Measurements from ENCODE around the gene PPCDC.

Gene PPCDC

DNA sequence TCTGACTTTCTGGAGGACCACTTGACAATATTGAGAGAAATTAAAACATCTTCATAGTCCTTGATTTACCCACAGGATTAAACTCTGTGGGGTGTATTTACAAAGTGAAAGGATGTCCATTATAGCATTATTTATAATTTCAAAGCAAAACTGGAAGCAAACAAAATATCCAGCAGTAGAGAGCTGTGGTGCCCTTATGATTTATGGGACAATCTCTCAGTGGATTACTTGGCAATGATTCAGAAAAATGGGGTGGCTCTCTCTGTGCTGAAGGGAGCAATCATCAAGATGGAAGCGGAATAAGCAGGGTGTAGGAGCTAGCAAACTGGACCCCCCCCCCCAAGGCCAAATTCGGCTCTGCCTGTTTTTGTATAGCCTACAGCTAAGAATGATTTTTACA, 9.0 kb downstream of the PPCDC start:
- TF ChIP-seq, protein P1, sequence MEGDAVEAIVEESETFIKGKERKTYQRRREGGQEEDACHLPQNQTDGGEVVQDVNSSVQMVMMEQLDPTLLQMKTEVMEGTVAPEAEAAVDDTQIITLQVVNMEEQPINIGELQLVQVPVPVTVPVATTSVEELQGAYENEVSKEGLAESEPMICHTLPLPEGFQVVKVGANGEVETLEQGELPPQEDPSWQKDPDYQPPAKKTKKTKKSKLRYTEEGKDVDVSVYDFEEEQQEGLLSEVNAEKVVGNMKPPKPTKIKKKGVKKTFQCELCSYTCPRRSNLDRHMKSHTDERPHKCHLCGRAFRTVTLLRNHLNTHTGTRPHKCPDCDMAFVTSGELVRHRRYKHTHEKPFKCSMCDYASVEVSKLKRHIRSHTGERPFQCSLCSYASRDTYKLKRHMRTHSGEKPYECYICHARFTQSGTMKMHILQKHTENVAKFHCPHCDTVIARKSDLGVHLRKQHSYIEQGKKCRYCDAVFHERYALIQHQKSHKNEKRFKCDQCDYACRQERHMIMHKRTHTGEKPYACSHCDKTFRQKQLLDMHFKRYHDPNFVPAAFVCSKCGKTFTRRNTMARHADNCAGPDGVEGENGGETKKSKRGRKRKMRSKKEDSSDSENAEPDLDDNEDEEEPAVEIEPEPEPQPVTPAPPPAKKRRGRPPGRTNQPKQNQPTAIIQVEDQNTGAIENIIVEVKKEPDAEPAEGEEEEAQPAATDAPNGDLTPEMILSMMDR (conservative IDR thresholded peaks at IDR 0.05; ENCODE audit: low read length): no peak
- DNase-seq (ENCODE audit: low read depth): no peak
- no peak overlapping the region for H3K4me3 ChIP-seq (ENCODE audit: low read length)

DNA sequence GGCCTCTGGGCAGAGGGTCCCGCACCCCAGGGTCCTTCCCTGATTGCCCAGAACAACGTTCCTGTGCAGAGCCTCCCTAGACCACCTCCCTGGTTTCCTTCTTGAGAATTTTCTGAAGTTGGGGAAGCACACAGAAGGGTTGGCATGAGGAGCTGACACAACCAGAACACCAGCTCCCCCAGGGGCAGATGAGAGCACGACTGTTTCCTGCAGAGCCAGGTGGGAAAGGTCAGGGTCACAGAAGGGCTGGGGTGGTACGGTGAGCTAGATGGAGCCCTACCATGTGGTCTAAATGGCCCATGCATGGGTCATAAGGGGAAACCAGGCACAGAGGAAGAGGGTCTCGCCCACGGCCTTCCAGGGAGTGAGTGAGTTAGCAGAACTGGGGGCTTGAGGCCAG, 10.4 kb downstream of the PPCDC start:
- TF ChIP-seq, protein P1 (conservative IDR thresholded peaks at IDR 0.05; ENCODE audit: low read length): no peak
- DNase-seq (ENCODE audit: low read depth): no peak

DNA sequence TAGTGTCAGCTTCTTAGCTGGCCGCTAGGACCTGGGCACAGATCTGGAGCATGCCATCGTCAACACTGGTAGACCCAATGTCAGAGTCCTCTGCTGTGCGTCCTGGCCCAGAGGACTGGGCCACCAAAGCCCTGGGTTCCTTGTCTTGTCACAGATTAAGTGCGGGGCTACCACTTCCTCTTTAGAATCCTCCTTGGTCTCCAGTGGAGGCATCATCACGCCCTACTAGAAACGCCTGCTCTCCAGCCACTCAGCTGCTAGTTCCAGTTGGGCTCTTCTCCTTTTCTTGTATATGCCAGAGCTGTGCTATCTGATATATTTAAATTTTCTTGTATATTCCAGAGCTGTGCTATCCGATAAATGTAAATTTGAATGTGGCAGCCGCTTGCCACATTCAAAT, 11.2 kb downstream of the PPCDC start:
- DNase-seq (ENCODE audit: low read depth): no peak
- TF ChIP-seq, protein P1 (conservative IDR thresholded peaks at IDR 0.05; ENCODE audit: low read length): no peak
- no peak overlapping the region for H3K4me3 ChIP-seq (ENCODE audit: low read length)

More for the DNA sequence above, 10.4 kb downstream of the PPCDC start:
- H3K4me3 ChIP-seq (ENCODE audit: low read length): no peak overlapping the region

DNA sequence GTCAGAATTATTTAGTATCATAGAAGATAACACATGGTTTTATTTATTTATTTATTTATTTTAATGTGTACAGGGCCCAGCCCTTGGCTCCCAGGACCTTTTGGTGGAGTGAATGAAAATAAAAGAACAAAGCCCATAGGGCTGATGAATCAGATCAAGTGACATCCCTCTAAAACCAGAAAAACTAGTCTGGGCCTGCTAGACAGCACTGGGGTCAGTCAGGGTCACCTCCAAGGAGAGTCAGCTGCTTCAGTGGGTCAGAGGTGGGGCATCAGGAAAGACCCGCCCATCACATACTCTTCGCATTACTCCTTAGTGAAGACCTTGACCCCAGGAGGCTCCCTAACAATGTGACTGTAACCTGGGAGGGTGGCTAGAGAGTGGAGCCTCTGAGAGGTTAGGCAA, 12.8 kb downstream of the PPCDC start:
- DNase-seq (ENCODE audit: low read depth): peak; percentile 15
- TF ChIP-seq, protein P1 (conservative IDR thresholded peaks at IDR 0.05; ENCODE audit: low read length): no peak
- H3K4me3 ChIP-seq (ENCODE audit: low read length): no peak overlapping the region

DNA sequence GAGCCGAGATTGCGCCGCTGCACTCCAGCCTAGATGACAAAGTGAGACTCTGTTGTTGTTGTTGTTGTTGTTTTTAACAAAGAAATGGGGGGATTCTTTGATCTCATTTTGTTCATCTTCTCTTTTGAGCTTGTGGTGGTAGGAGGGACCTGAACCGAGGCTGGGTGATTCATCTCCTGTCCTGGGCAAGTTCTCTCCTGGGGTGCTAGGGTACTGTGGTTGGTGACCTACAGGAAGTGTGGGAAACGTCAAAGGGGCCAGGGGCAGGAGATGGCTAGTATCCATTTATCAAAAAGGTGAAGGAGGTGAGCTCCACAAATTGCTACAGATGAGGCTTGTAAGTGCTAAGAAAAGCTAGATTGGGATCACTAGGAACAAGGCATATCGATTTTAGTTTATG, 14.3 kb downstream of the PPCDC start:
- no peak for DNase-seq (ENCODE audit: low read depth)
- no peak overlapping the region for H3K4me3 ChIP-seq (ENCODE audit: low read length)

DNA sequence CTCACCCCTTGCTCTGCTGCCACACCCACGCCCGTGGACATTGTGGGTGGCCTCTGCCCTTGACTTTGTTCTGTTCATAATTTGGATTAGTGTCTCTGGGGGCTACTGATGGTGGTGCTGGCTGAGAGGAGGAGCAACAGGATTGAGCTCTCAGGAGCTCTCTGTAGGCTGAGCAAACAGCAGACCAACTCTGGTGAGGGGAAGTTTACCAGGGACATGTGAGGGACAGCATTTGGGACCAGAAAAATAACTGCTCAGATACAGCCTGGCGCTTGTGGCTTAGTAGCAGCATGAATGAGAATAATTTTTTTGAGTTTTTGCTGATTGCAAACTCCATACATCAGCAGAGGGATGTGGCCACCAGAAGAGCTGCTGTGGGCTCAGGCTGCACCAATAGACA, 14.8 kb downstream of the PPCDC start:
- DNase-seq (ENCODE audit: low read depth): no peak
- H3K4me3 ChIP-seq (ENCODE audit: low read length): no peak overlapping the region
- TF ChIP-seq, protein P1 (conservative IDR thresholded peaks at IDR 0.05; ENCODE audit: low read length): no peak

More for the DNA sequence above, 14.3 kb downstream of the PPCDC start:
- TF ChIP-seq, protein P1 (conservative IDR thresholded peaks at IDR 0.05; ENCODE audit: low read length): no peak

DNA sequence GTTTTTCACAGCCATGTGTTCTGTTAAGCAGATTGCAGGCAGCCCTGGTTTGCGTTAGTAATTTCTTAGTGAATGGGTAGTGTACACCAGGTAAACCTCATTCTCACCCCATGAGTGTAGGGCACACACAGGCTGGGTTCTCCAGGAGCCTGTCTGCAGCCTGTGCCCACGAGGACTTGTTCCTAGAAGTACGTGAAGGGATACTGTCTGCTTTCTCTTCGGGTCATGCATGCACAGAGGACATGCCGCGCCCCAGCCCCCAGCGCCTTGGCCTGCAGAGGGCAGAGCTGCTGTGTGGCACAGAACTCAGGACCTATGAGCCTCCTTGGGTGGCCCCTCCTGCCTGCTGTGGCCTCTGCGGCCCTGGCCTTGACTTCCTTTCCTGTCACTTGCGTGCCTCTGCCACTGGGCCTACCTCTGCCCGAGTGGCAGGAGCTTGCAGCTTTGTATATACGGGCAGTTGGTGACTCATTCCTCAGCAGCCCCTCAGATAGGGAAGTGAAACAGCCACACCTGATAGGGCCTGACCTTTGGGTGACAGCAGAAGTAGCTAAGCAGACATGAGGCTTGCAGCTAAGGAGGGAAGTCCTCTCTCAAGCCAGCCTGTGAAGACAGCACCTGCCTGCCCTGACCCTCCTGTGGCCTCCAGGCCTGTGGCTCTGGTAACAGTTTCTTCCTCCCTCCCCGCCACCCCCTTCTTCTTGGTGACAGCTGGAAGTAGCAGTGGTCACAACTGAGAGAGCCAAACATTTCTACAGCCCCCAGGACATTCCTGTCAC, 19.5 kb downstream of the PPCDC start:
- TF ChIP-seq, protein P1 (conservative IDR thresholded peaks at IDR 0.05; ENCODE audit: low read length): peak; percentile 40
- DNase-seq (ENCODE audit: low read depth): peak; percentile 41
- peak overlapping the region; percentile 12; the same call in 1 of the 2 replicates for H3K4me3 ChIP-seq (ENCODE audit: low read length)
